NCI-H510A treated with DMSO at 0.1 percent for 48 hours (cell line): ENCODE measurements around the gene RBBP8.

Experiments used
- DNase-seq: peaks from one replicate; lab custom pipeline; 2025; lab: John Stamatoyannopoulos, UW

Gene RBBP8

DNA sequence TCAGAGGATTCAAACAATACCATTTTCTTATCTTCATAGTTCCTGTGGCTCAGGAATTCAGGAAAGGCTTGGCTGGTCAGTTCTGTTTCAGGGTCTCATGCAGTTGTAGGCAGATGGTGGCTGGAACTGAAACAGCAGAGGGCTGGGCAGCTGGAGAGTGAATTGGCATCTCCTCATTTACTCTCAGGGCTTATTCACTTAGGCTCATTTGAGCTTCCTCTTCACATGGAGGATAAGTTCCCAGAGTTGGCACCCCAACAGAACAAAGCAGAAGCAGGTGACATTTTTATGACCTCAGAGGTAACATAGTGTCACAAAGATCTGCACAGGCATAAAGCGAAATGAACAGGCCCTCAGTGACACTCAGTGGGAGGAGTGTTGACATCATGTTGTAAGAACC lies 66.1 kb downstream of the RBBP8 start:
- DNase-seq, result no peak

- DNase-seq, result no peak
Measured at GRCh38 chr18:22999647-23000046, 66.5 kb downstream of the RBBP8 start.

DNA sequence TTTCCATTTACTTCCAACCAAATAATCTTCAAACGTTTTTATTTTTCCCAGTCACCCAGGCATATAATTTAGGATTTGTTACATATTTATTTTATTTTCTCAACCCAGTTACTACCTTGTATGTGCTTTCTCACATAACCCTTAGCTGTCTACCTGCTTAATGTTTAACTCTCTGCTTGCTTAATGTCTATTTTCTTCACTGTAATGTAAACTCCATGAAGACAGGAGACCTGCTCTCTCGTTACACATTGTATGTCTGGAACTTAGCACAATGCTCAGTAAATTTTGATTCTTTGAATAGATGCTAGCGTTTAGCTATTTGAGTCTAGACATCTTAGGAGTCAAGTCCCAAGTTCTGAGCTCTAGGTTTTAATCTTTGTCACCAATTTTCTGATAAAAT lies 70.2 kb downstream of the RBBP8 start:
- DNase-seq, result no peak

- DNase-seq, result no peak
Measured at GRCh38 chr18:23012249-23012648, 79.1 kb downstream of the RBBP8 start.

DNA sequence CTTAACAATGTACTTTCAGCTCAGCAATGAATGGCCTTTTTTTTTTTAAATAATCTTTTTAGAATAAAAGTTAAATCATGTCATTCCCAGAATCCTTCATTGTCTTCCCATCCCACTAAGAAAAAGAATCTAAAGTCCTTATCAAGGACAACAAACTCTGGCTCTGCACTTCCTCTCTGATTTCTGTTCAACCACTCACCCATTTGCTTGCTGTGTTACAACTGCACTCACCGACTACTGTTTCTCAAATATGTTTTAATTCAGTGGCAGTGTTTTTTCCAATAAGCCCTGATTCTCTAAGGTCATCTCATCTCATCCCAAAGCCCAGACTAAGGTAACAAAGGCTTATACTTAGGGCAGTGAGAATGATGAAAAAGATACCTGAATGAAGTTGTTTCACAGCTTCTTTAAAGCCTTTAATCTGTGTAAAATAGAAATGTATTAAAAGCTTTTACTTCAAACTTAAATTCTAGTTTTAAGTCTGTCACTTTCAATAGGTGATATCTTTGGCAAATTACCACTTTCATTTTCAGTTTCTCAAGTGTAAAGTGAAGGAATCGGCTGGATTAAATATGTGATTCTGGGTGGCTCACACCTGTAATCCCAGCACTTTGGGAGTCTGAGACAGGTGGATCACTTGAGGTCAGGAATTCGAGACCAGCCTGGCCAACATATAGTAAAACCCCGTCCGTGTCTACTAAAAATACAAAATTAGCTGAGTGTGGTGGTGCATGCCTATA lies 87.6 kb downstream of the RBBP8 start:
- DNase-seq, result no peak

DNA sequence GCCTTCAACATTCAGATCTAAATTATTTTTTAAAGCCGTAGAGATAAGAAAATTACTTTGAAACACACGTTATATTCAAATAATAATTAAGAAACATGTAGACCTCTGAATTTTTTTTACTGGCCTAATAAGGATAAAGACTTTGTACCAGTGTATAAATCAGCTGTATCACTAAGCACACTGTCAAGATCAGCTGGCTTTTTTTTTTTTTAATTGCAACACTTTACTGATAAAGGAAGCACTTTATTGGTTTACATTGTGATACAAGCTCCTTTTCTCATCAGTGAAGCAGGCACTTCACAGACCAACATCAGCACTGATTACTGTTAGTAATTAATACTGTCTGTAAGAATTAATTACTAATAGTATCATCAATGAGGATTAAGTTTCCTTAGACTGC lies 88.5 kb downstream of the RBBP8 start:
- no peak for DNase-seq

- no peak for DNase-seq
Measured at GRCh38 chr18:23032030-23032582, 99.0 kb downstream of the RBBP8 start.

DNA sequence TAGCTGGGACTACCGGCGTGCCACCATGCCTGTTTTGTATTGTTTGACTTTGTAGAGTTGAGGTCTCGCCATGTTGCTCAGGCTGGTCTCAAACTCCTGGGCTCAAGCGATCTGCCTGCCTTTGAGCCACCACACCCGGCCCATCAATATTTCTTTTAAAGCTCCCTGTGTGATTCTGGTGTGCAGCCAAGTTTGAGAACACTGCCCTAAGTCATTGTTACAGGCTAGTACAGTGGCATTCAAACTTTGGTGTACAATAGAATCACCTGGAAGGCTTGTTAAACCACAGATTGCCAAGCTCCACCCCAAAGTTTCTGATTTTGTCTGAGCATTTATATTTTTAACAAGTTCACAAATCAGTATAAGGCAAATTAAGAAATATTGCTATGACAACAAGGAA lies 99.9 kb downstream of the RBBP8 start:
- DNase-seq, result no peak

DNA sequence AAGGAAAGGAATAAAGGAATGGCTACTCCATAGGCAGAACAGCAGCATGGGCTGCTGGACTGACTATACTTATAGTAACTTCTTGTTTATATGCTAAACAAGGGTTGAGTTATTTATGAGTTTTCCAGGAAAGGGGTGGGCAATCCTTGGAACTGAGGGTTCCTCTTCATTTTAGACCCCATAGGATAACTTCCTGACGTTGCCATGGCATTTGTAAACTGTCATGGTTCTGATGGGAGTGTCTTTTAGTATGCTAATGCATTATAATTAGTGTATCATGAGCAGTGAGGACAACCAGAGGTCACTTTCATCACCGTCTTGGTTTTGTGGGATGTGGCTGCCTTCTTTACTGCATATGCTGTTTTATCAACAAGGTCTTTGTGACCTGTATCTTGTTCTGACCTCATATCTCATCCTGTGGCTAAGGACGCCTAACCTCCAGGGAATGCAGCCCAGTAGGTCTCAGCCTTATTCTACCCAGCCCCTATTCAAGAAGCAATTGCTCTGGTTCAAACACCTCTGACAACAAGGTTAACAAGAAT lies 103.6 kb downstream of the RBBP8 start:
- no peak for DNase-seq

- no peak for DNase-seq
Measured at GRCh38 chr18:23037646-23038045, 104.5 kb downstream of the RBBP8 start.

DNA sequence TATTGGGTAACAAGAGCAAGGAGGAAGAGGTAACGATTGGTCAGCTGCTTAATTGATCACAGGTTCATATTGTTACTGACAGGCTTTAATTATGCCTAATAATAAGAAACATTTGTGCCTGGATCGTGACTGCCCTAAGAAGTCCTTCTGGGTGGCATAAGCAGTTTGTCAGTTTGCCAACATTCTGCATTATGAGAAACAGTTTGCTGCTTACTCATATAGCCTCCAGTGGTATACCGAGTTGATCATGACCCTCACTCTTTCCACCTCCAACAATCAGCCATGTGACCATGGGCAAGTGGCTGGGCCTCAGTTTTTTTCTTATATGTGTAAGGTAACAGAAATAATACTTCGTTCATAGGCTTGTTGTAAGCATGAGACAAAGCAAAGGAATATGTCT lies 105.6 kb downstream of the RBBP8 start:
- DNase-seq, result no peak

GRCh38 chr18:23042133-23042532 lies 109.0 kb downstream of the RBBP8 start:
- DNase-seq, result no peak

DNA sequence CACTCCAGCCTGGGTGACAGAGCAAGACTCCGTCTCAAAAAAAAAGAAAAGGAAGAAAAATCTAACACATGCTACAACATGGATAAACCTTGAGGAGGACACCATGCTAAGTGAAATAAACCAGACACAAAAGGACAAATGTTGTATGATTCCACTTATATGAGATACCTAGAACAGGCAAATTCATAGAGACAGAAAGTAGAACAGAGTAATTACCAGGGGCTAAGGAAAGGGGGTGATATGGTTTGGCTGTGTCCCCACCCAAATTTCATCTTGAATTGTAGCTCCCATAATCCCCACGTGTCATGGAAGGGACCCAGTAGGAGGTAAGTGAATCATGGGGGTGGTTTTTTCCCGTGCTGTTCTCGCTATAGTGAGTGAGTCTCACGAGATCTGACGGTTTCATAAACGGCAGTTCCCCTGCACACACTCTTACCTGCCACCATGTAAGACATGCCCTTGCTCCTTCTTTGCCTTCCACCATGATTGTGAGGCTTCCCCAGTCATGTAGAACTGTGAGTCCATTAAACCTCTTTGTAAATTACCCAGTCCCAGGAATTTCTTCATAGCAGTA lies 110.8 kb downstream of the RBBP8 start:
- DNase-seq, result no peak

GRCh38 chr18:23049698-23050373 lies 116.7 kb downstream of the RBBP8 start:
- no peak for DNase-seq

DNA sequence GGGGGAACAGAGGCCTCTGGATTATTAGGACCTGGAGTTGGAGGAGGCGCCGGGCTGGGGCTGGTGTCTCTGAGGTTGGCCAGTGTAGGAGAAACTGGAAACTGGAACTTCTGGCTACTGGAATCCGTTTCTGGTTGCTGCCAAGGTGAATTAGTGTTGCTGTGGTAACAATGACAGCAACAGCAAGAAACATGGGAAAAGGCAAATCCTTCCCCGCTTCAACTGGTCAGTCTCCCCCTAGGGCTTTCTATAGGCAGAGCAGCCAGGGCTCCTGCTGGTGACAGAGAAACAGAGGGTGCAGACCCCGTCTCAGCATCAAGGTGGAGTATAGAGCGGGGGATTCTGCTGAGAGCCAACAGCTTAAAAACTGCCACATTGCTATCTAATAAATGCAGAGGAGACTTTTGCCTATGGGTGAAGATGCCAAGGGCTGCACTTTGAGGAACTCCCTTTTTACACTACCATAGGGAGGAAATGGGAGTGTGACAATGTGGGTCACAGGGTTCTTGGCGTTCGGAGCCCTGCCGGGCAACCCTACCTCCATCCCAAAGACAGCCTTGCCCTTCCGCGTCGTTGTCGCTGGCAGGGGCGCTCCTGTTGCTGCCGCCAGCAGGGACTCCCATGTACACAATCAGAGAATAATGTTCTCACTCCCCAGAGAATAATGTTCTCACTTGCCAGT lies 120.8 kb downstream of the RBBP8 start:
- DNase-seq, result no peak

DNA sequence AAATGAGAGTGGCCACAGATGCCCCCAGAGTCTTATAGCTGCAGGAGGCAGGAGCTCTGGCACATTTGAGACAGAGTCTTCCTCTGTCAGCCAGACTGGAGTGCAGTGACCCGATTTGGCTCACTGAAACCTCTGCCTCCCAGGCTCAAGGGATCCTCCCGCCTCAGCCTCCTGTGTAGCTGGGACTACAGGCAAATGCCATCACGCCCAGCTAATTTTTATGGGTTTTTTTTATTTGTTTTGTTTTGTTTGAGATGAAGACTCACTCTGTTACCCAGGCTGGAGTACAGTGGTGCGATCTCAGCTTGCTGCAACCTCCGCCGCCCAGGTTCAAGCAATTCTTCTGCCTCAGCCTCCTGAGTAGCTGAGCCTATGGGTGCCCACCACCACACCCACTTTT lies 121.4 kb downstream of the RBBP8 start:
- no peak for DNase-seq

- no peak for DNase-seq
Measured at GRCh38 chr18:23056315-23056714, 123.2 kb downstream of the RBBP8 start.

GRCh38 chr18:23057096-23057495 lies 124.0 kb downstream of the RBBP8 start:
- DNase-seq, result no peak

GRCh38 chr18:23058746-23059415 lies 125.8 kb downstream of the RBBP8 start:
- no peak for DNase-seq

DNA sequence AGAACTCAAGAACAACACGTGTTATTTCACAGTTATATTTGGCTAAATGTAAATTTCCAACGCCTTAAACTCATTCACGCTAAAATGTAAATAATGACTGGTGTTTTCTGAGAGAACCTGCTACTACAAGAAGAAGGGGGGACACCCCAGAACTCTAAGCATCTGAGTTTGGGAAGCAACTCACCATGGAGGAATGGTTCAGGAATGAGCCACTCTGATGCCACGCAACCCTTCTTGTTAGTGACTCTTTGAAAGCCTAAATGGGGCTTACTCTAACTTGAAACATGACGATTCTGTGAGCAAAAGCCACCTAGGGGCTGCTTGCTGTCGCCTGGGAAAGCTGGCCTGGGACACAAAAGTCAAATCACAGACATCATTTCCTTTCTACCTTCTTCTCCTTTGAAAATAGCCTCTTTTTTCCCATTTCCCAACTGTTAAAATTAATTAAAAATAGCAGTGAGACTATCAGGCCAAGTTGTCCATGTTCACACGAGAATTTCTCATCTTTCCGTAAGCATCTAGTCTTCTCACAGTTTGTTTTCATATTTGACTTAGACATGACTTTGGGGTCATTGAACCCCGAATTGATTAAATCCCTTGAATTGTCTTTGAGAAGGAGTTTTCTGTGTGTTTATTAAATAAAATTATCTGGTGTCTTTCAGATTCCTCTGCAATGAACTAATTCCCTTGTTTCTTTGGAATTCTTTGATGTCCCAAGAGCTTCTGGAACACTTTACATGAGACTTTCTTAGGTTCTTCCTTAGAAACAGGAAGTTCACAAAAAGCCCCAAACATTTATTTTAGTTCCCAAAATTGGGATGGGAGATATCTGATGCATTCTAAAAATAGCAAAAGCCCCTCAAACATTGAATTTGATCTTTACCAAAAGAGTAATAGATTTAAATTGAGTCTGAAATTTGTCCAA lies 126.7 kb downstream of the RBBP8 start:
- DNase-seq, result no peak

DNA sequence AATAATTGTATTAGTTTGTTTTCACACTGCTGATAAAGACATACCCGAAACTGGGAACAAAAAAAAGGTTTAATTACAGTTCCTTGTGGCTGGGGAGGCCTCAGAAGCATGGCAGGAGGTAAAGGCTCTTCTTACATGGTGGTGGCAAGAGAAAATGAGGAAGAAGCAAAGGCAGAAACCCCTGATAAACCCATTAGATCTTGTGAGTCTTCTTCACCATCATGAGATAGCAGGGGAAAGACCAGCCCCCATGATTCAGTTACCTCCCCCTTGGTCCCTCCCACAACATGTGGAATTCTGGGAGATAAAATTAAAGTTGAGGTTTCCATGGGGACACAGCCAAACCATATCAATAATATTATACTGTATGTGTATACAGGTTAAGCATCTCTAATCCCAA lies 128.9 kb downstream of the RBBP8 start:
- DNase-seq, result no peak
